Measurements from ENCODE around the gene CERKL. TPM values are rescaled to one million over a fixed set of nuclear protein-coding genes. Genes with fewer than 3 reads are reported as not detected.

The CERKL gene
- total RNA-seq, 1 donor from 2014 or later = 0.14 TPM

DNA sequence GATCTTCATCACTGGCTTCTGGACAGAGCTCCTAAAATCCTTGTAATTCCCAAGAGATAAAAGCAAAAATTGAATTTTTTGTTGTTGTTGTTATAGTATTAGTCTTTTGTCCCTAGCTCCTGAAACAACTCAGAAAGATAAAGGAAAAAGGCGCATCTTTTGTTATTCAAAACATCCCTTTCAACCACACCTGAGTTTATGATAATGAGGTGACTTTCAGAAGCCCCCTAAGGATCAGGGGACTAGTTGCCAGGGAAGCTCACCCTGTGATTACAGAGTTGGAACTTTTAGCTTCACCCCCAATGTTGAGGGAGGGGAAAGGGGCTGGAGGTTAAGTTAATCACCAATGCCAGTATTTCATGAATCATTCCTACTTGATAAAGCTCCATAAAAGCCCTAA is 10.3 kb upstream of the CERKL start:
- DNase-seq = no peak
- Mint-ChIP-seq H3K4me3 (no peak overlapping the region), H3K36me3 (ENCODE audit: low read depth) (no peaks in the 10 kb centered on the region), H3K27me3 (peaks cover 32% of the 10 kb centered on the region), H3K4me1 (no peaks in the 10 kb centered on the region), H3K9me3 (peaks cover 7% of the 10 kb centered on the region), H3K27ac (no peak overlapping the region)
- intact Hi-C loops (cut with micrococcal nuclease) = no loop called here

DNA sequence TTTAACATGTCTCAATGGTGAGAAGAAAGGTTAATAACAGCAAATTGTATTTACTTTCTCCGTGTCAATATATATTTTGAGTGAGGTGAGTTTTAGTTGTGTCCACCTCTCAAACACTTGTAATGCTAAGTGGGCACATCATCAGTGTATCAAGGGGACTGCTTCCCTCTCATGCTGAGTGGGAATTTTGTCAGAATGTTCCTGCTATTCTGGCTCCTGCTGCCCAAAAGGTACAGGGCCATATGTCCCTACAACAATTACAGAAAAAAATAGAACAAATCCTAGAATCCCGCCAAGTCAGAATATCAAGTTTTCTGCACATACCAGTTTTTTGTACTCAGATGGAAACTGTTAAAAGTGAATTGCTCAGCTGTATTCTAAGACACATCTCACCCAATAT is 5.4 kb upstream of the CERKL start:
- peaks cover 7% of the 10 kb centered on the region for H3K9me3 Mint-ChIP-seq
- intact Hi-C loops (cut with micrococcal nuclease) = no loop called here
- peaks cover 40% of the 10 kb centered on the region for H3K27me3 Mint-ChIP-seq
- DNase-seq = no peak
- no peaks in the 10 kb centered on the region for H3K36me3 Mint-ChIP-seq (ENCODE audit: low read depth)
- H3K4me1 Mint-ChIP-seq = no peaks in the 10 kb centered on the region
- H3K27ac Mint-ChIP-seq = no peak overlapping the region
- no peak overlapping the region for H3K4me3 Mint-ChIP-seq

DNA sequence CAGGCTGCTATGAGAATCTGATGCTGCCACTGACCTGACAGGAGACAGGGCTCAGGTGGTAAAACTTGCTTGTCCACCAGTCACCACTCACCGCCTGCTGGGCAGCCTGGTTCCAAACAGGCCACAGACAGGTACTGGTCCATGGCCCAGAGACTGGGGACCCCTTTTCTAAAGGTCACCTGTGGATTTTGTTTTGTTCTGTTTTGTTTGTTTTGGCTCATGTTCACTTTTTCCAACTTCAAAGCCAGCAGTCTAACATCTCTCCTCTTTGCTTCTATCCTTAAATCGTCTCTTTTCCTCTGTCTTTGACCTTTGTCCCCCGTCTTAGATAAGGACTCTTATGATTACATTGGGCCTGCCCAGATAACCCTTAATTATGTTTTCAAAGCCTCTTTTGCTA is 3.3 kb upstream of the CERKL start:
- no peak overlapping the region for H3K4me3 Mint-ChIP-seq
- DNase-seq = no peak
- no peak overlapping the region for H3K27ac Mint-ChIP-seq
- intact Hi-C loops (cut with micrococcal nuclease) = no loop called here
- H3K4me1 Mint-ChIP-seq = peaks cover 8% of the 10 kb centered on the region
- H3K9me3 Mint-ChIP-seq = no peaks in the 10 kb centered on the region
- H3K27me3 Mint-ChIP-seq = peaks cover 48% of the 10 kb centered on the region
- no peaks in the 10 kb centered on the region for H3K36me3 Mint-ChIP-seq (ENCODE audit: low read depth)

DNA sequence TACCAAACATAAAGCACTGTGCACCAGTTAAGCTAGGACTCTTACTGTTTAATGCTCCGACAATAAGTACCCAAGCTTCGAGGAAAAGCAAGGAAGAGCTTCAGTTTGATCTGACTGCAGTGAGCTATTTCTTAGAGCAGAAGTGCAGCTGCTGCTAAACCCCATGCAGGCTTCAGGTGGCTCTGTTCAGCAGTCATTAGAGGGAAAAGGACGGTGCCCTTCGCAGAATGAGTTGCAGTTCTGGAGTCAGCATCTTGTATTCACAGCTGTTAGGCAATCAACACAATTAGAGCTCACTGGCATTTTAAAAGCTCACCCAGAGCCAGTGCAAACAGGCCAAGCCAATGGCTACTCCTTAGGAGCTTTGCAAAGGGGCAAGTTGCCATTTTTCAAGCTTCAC is 1.5 kb upstream of the CERKL start:
- Mint-ChIP-seq H3K4me3 (no peak overlapping the region), H3K36me3 (ENCODE audit: low read depth) (no peaks in the 10 kb centered on the region), H3K4me1 (peaks cover 8% of the 10 kb centered on the region), H3K27me3 (peaks cover 61% of the 10 kb centered on the region), H3K9me3 (no peaks in the 10 kb centered on the region), H3K27ac (no peak overlapping the region)
- intact Hi-C loops (cut with micrococcal nuclease) = no loop called here
- no peak for DNase-seq

DNA sequence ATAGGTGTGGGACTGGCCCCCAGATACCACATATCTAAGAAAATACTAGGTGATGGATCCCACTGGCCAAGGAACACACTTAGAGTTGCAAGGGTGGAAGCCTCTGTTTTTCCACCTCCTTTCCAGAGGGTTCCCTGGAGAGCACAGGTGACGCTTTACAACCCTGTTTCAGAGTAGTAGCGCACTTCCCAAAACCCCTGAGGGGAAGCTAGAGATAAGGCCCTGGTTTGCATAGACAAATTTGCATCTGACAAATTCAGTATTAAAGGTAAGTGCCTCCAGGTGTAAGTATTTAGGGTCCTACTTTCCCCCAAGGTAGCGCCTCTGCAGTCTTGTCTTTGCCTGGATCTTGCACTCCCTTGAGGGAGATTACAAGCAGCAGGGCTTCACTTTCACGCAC is 474 bp upstream of the CERKL start:
- Mint-ChIP-seq H3K4me3 (peak overlapping the region; percentile 66), H3K4me1 (peaks cover 8% of the 10 kb centered on the region), H3K36me3 (ENCODE audit: low read depth) (no peaks in the 10 kb centered on the region), H3K27me3 (peaks cover 64% of the 10 kb centered on the region), H3K27ac (no peak overlapping the region), H3K9me3 (no peaks in the 10 kb centered on the region)
- intact Hi-C loops (cut with micrococcal nuclease) = loop anchor here (2.0 kb wide), 1 partner anchor 21 kb away; no protein-coding TSS in a partner anchor
- DNase-seq = no peak

DNA sequence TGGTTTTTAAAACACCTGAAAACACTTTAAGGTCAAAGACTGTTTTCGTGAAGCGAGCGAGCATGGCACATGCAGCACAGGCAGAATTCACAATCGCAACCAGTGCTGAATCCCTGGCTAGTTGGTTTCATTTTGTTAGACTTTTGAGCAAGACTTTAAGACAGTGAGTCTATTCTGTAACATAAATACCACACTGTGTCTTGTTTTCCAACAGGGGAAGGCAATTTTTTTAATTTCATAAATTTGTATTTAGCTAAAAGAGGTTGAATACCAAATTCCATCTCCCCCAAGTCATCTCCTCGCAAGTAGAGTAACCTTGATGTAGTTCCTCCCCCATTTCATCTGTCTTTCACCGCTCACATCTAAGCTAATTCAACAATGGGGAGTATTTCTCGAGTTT is 1.4 kb downstream of the CERKL start:
- H3K9me3 Mint-ChIP-seq = no peaks in the 10 kb centered on the region
- intact Hi-C loops (cut with micrococcal nuclease) = no loop called here
- H3K27ac Mint-ChIP-seq = no peak overlapping the region
- H3K27me3 Mint-ChIP-seq = peaks cover 71% of the 10 kb centered on the region
- H3K36me3 Mint-ChIP-seq (ENCODE audit: low read depth) = no peaks in the 10 kb centered on the region
- no peak overlapping the region for H3K4me3 Mint-ChIP-seq
- DNase-seq = no peak
- H3K4me1 Mint-ChIP-seq = peaks cover 8% of the 10 kb centered on the region

DNA sequence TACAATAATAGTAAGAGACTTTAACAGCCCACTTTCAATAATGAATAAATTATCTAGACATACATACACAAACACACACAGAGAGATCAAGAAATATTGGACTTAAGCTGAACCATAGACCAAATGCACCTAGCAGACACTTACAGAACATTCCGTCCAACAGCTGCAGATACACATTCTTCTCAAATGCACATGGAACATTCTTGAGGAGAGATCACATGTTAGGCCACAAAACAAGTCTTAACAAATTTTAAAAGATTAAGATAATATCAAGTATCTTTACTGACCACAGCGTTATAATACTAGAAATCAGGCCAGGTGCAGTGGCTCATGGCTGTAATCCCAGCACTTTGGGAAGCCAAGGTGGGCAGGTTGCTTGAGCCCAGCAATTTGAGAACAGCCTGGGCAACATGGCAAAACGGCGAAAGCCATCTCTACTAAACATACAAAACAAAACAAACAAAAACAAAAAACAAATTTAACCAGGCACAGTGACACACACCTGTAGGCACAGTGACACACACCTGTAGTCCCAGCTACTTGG is 7.4 kb downstream of the CERKL start:
- no peak overlapping the region for H3K4me3 Mint-ChIP-seq

DNA sequence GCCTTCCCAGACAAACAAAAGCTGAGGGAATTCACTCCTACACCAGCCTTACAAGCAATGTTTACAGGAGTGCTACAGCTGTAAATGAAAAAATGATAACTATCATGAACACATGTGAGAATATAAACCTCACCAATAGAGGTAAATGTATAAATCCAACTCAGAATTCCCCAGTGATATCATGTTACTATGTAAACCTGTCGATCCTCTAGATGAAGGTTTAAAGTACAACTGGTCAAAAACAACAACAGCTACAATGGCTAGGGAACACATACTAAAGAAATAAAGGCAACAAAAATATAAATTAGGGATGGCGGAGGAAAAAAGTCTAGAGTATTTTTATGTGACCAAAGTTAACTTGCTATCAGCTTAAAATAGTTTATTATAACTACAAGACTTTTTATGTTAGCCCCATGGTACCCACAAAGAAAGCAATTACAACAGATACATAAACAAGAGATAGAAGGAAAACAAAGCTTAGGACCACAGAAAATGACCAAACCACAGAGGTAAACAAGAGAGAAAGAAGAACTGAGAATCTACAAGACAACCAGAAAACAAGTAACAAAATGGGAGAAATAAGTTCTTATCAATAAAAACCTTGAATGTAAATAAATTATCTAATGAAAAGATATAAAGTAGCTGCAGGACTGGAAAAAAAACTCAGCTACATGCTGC is 8.3 kb downstream of the CERKL start:
- Mint-ChIP-seq H3K27ac (no peak overlapping the region), H3K4me3 (no peak overlapping the region), H3K9me3 (no peaks in the 10 kb centered on the region), H3K4me1 (no peaks in the 10 kb centered on the region), H3K27me3 (peaks cover 63% of the 10 kb centered on the region), H3K36me3 (ENCODE audit: low read depth) (no peaks in the 10 kb centered on the region)
- no peak for DNase-seq
- intact Hi-C loops (cut with micrococcal nuclease) = no loop called here

More for the DNA sequence above, 7.4 kb downstream of the CERKL start:
- DNase-seq = no peak
- H3K27me3 Mint-ChIP-seq = peaks cover 63% of the 10 kb centered on the region
- no peaks in the 10 kb centered on the region for H3K4me1 Mint-ChIP-seq
- intact Hi-C loops (cut with micrococcal nuclease) = no loop called here
- no peak overlapping the region for H3K27ac Mint-ChIP-seq
- no peaks in the 10 kb centered on the region for H3K9me3 Mint-ChIP-seq
- no peaks in the 10 kb centered on the region for H3K36me3 Mint-ChIP-seq (ENCODE audit: low read depth)

DNA sequence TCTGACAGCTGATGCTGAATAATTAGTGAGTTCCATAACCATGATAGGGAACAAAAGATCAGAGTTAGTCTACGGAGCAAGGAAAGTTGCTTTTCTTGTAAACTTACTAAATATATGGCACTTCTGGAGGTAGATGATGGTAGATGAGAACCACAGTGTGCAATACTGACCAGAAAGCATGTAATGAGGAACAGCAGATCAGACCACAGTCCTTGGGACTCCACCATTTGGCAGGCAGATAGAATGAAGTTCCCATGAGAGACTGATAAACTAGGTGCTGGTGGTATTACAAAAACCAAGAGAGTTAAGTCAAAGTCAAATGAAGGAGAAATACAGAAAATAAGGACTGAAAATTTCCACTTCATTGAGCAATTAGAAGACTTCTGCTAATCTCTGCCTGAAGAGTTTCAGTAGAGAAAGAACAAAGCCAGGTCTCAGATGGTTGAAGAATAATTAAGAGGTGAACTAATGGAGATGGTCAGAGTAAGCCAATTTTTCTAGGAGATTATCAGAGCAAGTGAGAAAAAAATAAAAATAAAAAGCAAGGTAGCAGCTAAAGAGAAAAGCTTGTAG is 10.4 kb downstream of the CERKL start:
- peaks cover 52% of the 10 kb centered on the region for H3K27me3 Mint-ChIP-seq

DNA sequence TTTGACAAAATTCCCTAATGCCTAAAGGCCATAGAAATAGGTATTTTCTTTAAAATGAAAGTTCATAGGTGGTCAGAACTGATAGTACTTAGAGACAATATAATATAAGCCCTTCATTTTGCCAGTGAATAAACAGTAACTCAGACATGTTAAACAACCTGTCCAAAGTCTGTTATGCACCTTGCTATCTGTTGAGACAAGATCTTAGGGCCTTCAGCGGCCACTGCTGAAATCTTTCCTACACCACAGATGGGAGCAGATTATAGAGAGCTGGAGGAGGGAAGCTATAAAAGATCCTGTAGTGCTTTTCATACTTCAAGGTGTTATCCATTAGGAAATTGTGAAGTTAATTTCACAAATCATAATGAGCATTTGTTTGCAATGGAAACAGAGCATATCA is 13.8 kb downstream of the CERKL start:
- H3K4me1 Mint-ChIP-seq = no peaks in the 10 kb centered on the region
- no peak overlapping the region for H3K4me3 Mint-ChIP-seq
- DNase-seq = no peak
- H3K9me3 Mint-ChIP-seq = no peaks in the 10 kb centered on the region
- H3K27ac Mint-ChIP-seq = no peak overlapping the region
- intact Hi-C loops (cut with micrococcal nuclease) = no loop called here
- peaks cover 42% of the 10 kb centered on the region for H3K27me3 Mint-ChIP-seq
- H3K36me3 Mint-ChIP-seq (ENCODE audit: low read depth) = no peaks in the 10 kb centered on the region

More for the DNA sequence above, 10.4 kb downstream of the CERKL start:
- Mint-ChIP-seq H3K4me3 (no peak overlapping the region), H3K4me1 (no peaks in the 10 kb centered on the region), H3K27ac (no peak overlapping the region), H3K36me3 (ENCODE audit: low read depth) (no peaks in the 10 kb centered on the region), H3K9me3 (no peaks in the 10 kb centered on the region)
- no peak for DNase-seq
- intact Hi-C loops (cut with micrococcal nuclease) = no loop called here

DNA sequence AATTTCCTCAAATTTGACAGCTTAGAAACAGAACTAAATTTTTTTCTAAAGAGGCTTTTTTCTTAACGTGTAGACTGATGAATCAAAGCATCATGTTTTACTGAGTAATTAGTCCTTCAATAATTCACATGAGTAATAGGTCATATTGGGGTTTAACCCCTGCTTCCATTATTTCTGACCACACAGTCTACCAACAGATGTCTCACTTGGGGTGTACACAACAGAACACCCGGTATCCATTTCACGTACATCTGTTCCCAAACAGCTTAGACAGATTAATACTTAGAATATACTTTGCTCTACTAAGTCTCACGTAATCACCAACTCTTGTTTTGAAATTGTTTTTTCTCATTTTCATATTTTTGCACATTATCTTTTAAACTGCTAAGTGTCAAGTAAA is 14.8 kb downstream of the CERKL start:
- DNase-seq = no peak
- Mint-ChIP-seq H3K4me3 (no peak overlapping the region), H3K27ac (no peak overlapping the region), H3K36me3 (ENCODE audit: low read depth) (no peaks in the 10 kb centered on the region), H3K4me1 (no peaks in the 10 kb centered on the region), H3K27me3 (peaks cover 34% of the 10 kb centered on the region), H3K9me3 (no peaks in the 10 kb centered on the region)
- intact Hi-C loops (cut with micrococcal nuclease) = no loop called here

DNA sequence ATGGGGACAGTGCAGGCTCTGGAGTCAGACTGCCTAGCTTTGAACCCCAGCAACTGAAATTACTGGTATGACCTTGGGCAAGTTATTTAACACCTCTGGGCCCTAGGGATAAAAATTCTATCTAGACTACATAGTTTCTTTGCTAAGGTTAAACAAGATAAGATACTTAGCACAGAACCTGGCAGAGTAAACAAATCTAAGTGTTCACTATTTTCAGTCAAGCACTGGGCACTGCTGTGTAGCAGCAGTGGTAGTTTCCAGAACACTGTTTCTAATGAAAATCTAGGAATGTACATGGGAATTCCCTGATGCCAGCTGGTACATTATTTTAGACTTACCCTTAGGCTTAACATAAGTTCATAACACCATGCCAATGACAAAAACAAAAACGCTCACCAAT is 17.2 kb downstream of the CERKL start:
- Mint-ChIP-seq H3K36me3 (ENCODE audit: low read depth) (no peaks in the 10 kb centered on the region), H3K4me3 (no peak overlapping the region), H3K4me1 (no peaks in the 10 kb centered on the region), H3K9me3 (no peaks in the 10 kb centered on the region), H3K27ac (no peak overlapping the region), H3K27me3 (peaks cover 28% of the 10 kb centered on the region)
- DNase-seq = no peak
- intact Hi-C loops (cut with micrococcal nuclease) = no loop called here

DNA sequence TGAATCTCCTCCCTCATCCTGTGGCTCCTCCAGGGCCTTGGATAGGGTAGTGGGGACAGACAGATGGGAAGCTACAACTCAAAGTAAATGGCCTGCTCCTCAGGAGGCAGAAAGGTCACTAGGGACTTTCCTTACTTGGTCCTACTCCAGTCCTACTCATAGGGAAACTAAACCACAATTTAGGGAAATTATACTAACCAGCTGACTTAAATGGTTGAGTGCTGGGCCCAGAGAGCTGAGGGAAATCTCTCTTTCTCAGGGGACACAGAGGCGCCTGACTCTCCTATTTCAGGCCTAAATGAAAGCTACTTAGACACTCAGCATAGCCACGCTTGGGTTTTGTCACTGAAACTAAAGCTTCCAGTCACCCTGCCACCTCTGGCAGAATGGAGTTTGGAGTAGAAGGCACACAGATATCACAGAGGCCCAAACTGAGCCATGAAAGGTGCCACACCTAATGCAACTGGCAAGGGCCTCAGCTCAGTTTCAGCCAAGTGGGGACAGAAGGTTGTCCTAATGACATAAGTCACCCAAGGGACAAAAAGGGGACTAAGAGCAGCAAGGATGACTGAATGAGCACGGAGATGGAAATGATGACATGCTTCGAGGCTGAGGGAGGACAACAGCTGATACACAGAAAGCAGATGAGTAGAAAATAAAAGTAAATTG is 24.0 kb downstream of the CERKL start:
- intact Hi-C loops (cut with micrococcal nuclease) = no loop called here
- H3K36me3 Mint-ChIP-seq (ENCODE audit: low read depth) = no peaks in the 10 kb centered on the region
- peaks cover 42% of the 10 kb centered on the region for H3K27me3 Mint-ChIP-seq

More for the DNA sequence above, 24.0 kb downstream of the CERKL start:
- Mint-ChIP-seq H3K27ac (no peak overlapping the region), H3K9me3 (no peaks in the 10 kb centered on the region), H3K4me3 (no peak overlapping the region), H3K4me1 (no peaks in the 10 kb centered on the region)
- no peak for DNase-seq
